SK-N-SH (cell line): ENCODE measurements around the gene USF3. TPM values are rescaled to one million over a fixed set of nuclear protein-coding genes. Genes with fewer than 3 reads are reported as not detected.

Source experiments
- CTCF ChIA-PET: fragments of 300-600, 350-600 bp; formaldehyde crosslinking; extraction: SDS; loops from one replicate; lab custom pipeline; 2021; lab: Yijun Ruan, JAX
- POLR2A ChIA-PET: fragments of 350-600 bp; sonication (Branson Sonifier 250); formaldehyde crosslinking; extraction: SDS; loops from one replicate; lab custom pipeline; 2020; ENCODE audit warnings: antibody characterized with exemption, inconsistent platforms; lab: Yijun Ruan, JAX
- DNase-seq: peaks from one replicate; pipeline ENCODE4 v3.0.0; 2012
- H2AFZ ChIP-seq: fragments of 200-600 bp; sonication (generic); 2 replicates; pipeline ENCODE4 v1.8.1; 2016; ENCODE audit warnings: antibody characterized with exemption, mild to moderate bottlenecking, low read depth
- H3F3A ChIP-seq: fragments of 200-600 bp; sonication (generic); replicated peaks from 2 replicates; pipeline ENCODE3; 2016; ENCODE audit warnings: antibody characterized with exemption, mild to moderate bottlenecking; ENCODE audit not compliant: insufficient read depth
- H3K27ac ChIP-seq, 2 experiments: fragments of 200-500 bp in 1 of 2; fragments of 200-600 bp in 1 of 2; sonication (Bioruptor generic) in 1 of 2; sonication (generic), shearing (Covaris generic) in 1 of 2; 2 replicates each; pipeline versions ENCODE4 v1.5.1 to v1.6.1; 2014 to 2016; ENCODE audit warnings: low read depth in 2 of 2, inconsistent platforms in 1 of 2, low read length in 1 of 2, mild to moderate bottlenecking in 1 of 2, mixed read lengths in 1 of 2
- H3K27me3 ChIP-seq: fragments of 200-600 bp; sonication (generic), shearing (Covaris generic); 2 replicates; pipeline ENCODE4 v1.6.1; 2016; ENCODE audit warnings: mixed run types; ENCODE audit not compliant: insufficient read depth
- H3K36me3 ChIP-seq, 2 experiments: fragments of 200-500 bp in 1 of 2; fragments of 200-600 bp in 1 of 2; sonication (Bioruptor generic) in 1 of 2; sonication (generic) in 1 of 2; replicated peaks in 1 of 2; 2 replicates each; pipeline versions ENCODE3 to v1.5.1; 2014 to 2016; ENCODE audit warnings: low read length in 1 of 2, mild to moderate bottlenecking in 1 of 2; ENCODE audit not compliant: insufficient read depth in 2 of 2, control insufficient read depth in 1 of 2
- H3K4me1 ChIP-seq, 2 experiments: fragments of 200-500 bp in 1 of 2; fragments of 200-600 bp in 1 of 2; sonication (Bioruptor generic) in 1 of 2; sonication (generic), shearing (Covaris generic) in 1 of 2; 2 replicates each; pipeline versions ENCODE4 v1.5.1 to v1.6.1; 2014 to 2016; ENCODE audit warnings: low read depth in 1 of 2, low read length in 1 of 2, mixed run types in 1 of 2; ENCODE audit not compliant: insufficient read depth in 2 of 2, control insufficient read depth in 1 of 2
- H3K4me2 ChIP-seq: fragments of 200-600 bp; sonication (generic), shearing (Covaris generic); 2 replicates; pipeline ENCODE4 v1.6.1; 2017; ENCODE audit warnings: mixed run types
- H3K4me3 ChIP-seq, 2 experiments: fragments of 200-500 bp in 1 of 2; fragments of 200-600 bp in 1 of 2; sonication (Bioruptor generic) in 1 of 2; sonication (generic), shearing (Covaris generic) in 1 of 2; 2 replicates each; pipeline versions ENCODE4 v1.5.1 to v1.8.1; 2014 to 2016; ENCODE audit warnings: low read depth in 2 of 2, inconsistent platforms in 1 of 2, low read length in 1 of 2, mild to moderate bottlenecking in 1 of 2, mixed read lengths in 1 of 2, moderate library complexity in 1 of 2
- H3K79me2 ChIP-seq: fragments of 200-600 bp; sonication (generic); 2 replicates; pipeline ENCODE4 v1.8.1; 2017; ENCODE audit warnings: mild to moderate bottlenecking; ENCODE audit not compliant: insufficient read depth
- H3K9ac ChIP-seq: fragments of 200-600 bp; sonication (generic); 2 replicates; pipeline ENCODE4 v1.6.1; 2017; ENCODE audit warnings: mixed run types
- H3K9me2 ChIP-seq: fragments of 200-600 bp; sonication (generic); 2 replicates; pipeline ENCODE4 v1.6.1; 2017; ENCODE audit warnings: mixed run types
- H3K9me3 ChIP-seq: fragments of 200-600 bp; sonication (generic); 2 replicates; pipeline ENCODE4 v1.6.1; 2017; ENCODE audit warnings: mixed run types, mild to moderate bottlenecking, moderate library complexity
- H4K20me1 ChIP-seq: fragments of 200-600 bp; sonication (generic); 2 replicates; pipeline ENCODE4 v1.6.1; 2017; ENCODE audit warnings: mild to moderate bottlenecking, mixed run types; ENCODE audit not compliant: insufficient read depth
- CHD2 ChIP-seq: fragments of 150-350 bp; IDR thresholded peaks from 2 replicates; pipeline ENCODE4 v1.6.1; 2018; ENCODE audit warnings: low read length; ENCODE audit not compliant: partially characterized antibody
- CTCF ChIP-seq: fragments of 200-600 bp; sonication (generic); IDR thresholded peaks from 2 replicates; pipeline ENCODE4 v1.6.1; 2017; ENCODE audit warnings: antibody characterized with exemption, mild to moderate bottlenecking, moderate library complexity
- ELF1 ChIP-seq: IDR thresholded peaks from 2 replicates; pipeline ENCODE4 v1.4.0; 2012
- EP300 ChIP-seq, 2 experiments: IDR thresholded peaks; 2 replicates each; pipeline versions ENCODE4 v1.4.0 to v1.6.1; 2012; ENCODE audit warnings: borderline replicate concordance in 1 of 2, low read depth in 1 of 2, low read length in 1 of 2
- EZH2phosphoT487 ChIP-seq: fragments of 200-600 bp; sonication (generic); IDR thresholded peaks from 2 replicates; pipeline ENCODE4 v1.6.1; 2017; ENCODE audit warnings: low read depth, mixed run types, mild to moderate bottlenecking, antibody characterized with exemption, moderate library complexity, borderline replicate concordance
- FOSL2 ChIP-seq: IDR thresholded peaks from 2 replicates; pipeline ENCODE4 v1.4.0; 2012; ENCODE audit warnings: low read depth, mild to moderate bottlenecking, moderate library complexity, borderline replicate concordance
- FOXJ3 ChIP-seq: sonication (generic); formaldehyde crosslinking; IDR thresholded peaks from 2 replicates; pipeline ENCODE4 v1.5.1; 2020; ENCODE audit warnings: mild to moderate bottlenecking, missing genetic modification reagents
- GABPA ChIP-seq: IDR thresholded peaks from 2 replicates; pipeline ENCODE4 v1.4.0; 2012; ENCODE audit warnings: low read depth, mild to moderate bottlenecking
- GATA2 ChIP-seq: sonication (generic); formaldehyde crosslinking; IDR thresholded peaks from 2 replicates; pipeline ENCODE4 v1.5.0; 2020; ENCODE audit warnings: mild to moderate bottlenecking, missing genetic modification reagents
- IRF3 ChIP-seq: fragments of 150-350 bp; IDR thresholded peaks from 2 replicates; pipeline ENCODE4 v1.6.1; 2016; ENCODE audit warnings: mild to moderate bottlenecking, low read depth, low read length
- MEF2A ChIP-seq: IDR thresholded peaks from 2 replicates; pipeline ENCODE4 v1.4.0; 2012; ENCODE audit warnings: low read depth, borderline replicate concordance
- MXI1 ChIP-seq: IDR thresholded peaks from 2 replicates; pipeline ENCODE4 v1.6.1; 2012; ENCODE audit warnings: mild to moderate bottlenecking, low read depth, low read length, improper control_type of control experiment
- PBX3 ChIP-seq: IDR thresholded peaks from 2 replicates; pipeline ENCODE4; 2012
- POLR2AphosphoS5 ChIP-seq: IDR thresholded peaks from 2 replicates; pipeline ENCODE4 v1.6.1; 2012; ENCODE audit warnings: low read depth, low read length
- RAD21 ChIP-seq: IDR thresholded peaks from 2 replicates; pipeline ENCODE4 v1.6.1; 2012; ENCODE audit warnings: mild to moderate bottlenecking, low read length
- RCOR1 ChIP-seq: fragments of 150-350 bp; IDR thresholded peaks from 2 replicates; pipeline ENCODE4 v1.6.1; 2017; ENCODE audit warnings: antibody characterized with exemption, low read length
- REST ChIP-seq: IDR thresholded peaks from 2 replicates; pipeline ENCODE4 v1.6.1; 2012; ENCODE audit warnings: mild to moderate bottlenecking, low read depth, low read length, moderate library complexity
- RFX5 ChIP-seq: IDR thresholded peaks from 2 replicates; pipeline ENCODE4 v1.6.1; 2012; ENCODE audit warnings: mild to moderate bottlenecking, improper control_type of control experiment, low read length
- SIN3A ChIP-seq: IDR thresholded peaks from 2 replicates; pipeline ENCODE4 v1.6.1; 2012; ENCODE audit warnings: low read depth, mild to moderate bottlenecking, low read length, moderate library complexity, borderline replicate concordance
- TAF1 ChIP-seq: IDR thresholded peaks from 2 replicates; pipeline ENCODE4 v1.6.1; 2012; ENCODE audit warnings: low read depth, mild to moderate bottlenecking, low read length, moderate library complexity, borderline replicate concordance
- TCF12 ChIP-seq: IDR thresholded peaks from 2 replicates; pipeline ENCODE4 v1.4.0; 2012
- TEAD4 ChIP-seq: IDR thresholded peaks from 2 replicates; pipeline ENCODE4 v1.4.0; 2012; ENCODE audit warnings: mild to moderate bottlenecking, borderline replicate concordance; ENCODE audit not compliant: insufficient read depth
- USF1 ChIP-seq: IDR thresholded peaks from 2 replicates; pipeline ENCODE4 v1.4.0; 2012; ENCODE audit warnings: low read depth, borderline replicate concordance
- YY1 ChIP-seq: IDR thresholded peaks from 2 replicates; pipeline ENCODE4 v1.4.0; 2012; ENCODE audit warnings: low read depth, mild to moderate bottlenecking
- WGBS: methylation state at CpG from one replicate; pipeline ENCODE4 v1.1.6; 2017; ENCODE audit warnings: low lambda C conversion rate; 5-methylcytosine and 5-hydroxymethylcytosine counted together
- polyA plus RNA-seq, 3 experiments: library from polyadenylated mRNA; depleted of rRNA; stranded (reverse); fragments of >200 nt; gene quantifications; 2 replicates each; pipeline ENCODE4 v1.2.3, GENCODE V29; 2012

Gene USF3
- polyA plus RNA-seq, 1 of the 3 experiments (the other 2 are of a cell fraction), result 3.1 TPM

- peak overlapping the region; percentile 100 for H3K27ac ChIP-seq
- H2AFZ ChIP-seq, result 0 out of 2 replicates have a peak overlapping the region, but pooled peaks have one; percentile 73
- H3K9me2 ChIP-seq, result no peaks in the 10 kb centered on the region
- H3K9me3 ChIP-seq, result no peaks in the 10 kb centered on the region
- H3K36me3 ChIP-seq, result peaks cover 0 to 4% of the 10 kb centered on the region in 2 experiments
- peak overlapping the region; percentile 87 for H3K4me2 ChIP-seq
- ChIA-PET POLR2A (no interaction called here), CTCF (interaction anchor here (0.6 to 2.4 kb wide), 36 partner anchors 9 to 590 kb away, joined by 3 to 42 read pairs (median 4); no protein-coding TSS in a partner anchor)
- peaks cover 87% of the 10 kb centered on the region for H3K79me2 ChIP-seq
- peak overlapping the region; percentile 97 for H3K9ac ChIP-seq
- H4K20me1 ChIP-seq, result peaks cover 46% of the 10 kb centered on the region
- peaks cover 6 to 16% of the 10 kb centered on the region in 2 experiments; a peak in 3 of 4 replicates for H3K4me1 ChIP-seq
- WGBS, result 2% methylated on average over 34 of the region's 35 CpGs
- no peaks in the 10 kb centered on the region for H3K27me3 ChIP-seq
- peak; percentile 80 for DNase-seq
- peak overlapping the region; percentile 94 to 99 for H3K4me3 ChIP-seq
- H3F3A ChIP-seq, result peaks cover 12% of the 10 kb centered on the region
- no peak for TF ChIP-seq USF1
- no peak for TF ChIP-seq MEF2A
- no peak for TF ChIP-seq FOSL2
- peak; percentile 47 for TF ChIP-seq MXI1
- TF ChIP-seq IRF3, result no peak
- TF ChIP-seq GATA2 (CRISPR knock-in tag), result no peak
- TF ChIP-seq FOXJ3 (CRISPR knock-in tag), result no peak
- TF ChIP-seq ELF1, result no peak
- no peak for TF ChIP-seq GABPA
- TF ChIP-seq CTCF, result peak; percentile 69
- no peak for TF ChIP-seq TCF12
- TF ChIP-seq YY1, result no peak
- no peak for TF ChIP-seq POLR2AphosphoS5
- TF ChIP-seq RCOR1, result 0 out of 2 replicates have a peak, but pooled peaks have one; percentile 34
- no peak for TF ChIP-seq RFX5
- TF ChIP-seq EZH2phosphoT487, result no peak
- no peak for TF ChIP-seq TEAD4
- no peak for TF ChIP-seq REST
- TF ChIP-seq CHD2, result peak; percentile 57
- TF ChIP-seq PBX3, result no peak
- TF ChIP-seq TAF1, result no peak
- no peak for TF ChIP-seq EP300 (IDR thresholded peaks at IDR 0.05; ENCODE audit: borderline replicate concordance in 1 of 2, low read depth in 1 of 2, low read length in 1 of 2)
- peak; percentile 70 for TF ChIP-seq RAD21
- peak; percentile 26; the same call in 1 of the 2 replicates for TF ChIP-seq SIN3A
Measured at GRCh38 chr3:113744941-113745755, 48.7 kb upstream of the USF3 start.
